ENCODE data around the gene MCTP2.

Gene MCTP2

GRCh38 chr15:94385441-94385840 is 154.1 kb downstream of the MCTP2 start:
- POLR2A ChIA-PET = no interaction called here
- CTCF ChIA-PET = no interaction called here
- no peak overlapping the region for H3K4me3 ChIP-seq (ENCODE audit: low read depth, low read length)
- no peak for DNase-seq (ENCODE audit: low read depth, low spot score)
- no peak for TF ChIP-seq CTCF (IDR thresholded peaks at IDR 0.05; ENCODE audit: insufficient read depth, low read length, missing control alignments)

- ChIA-PET CTCF (no interaction called here), POLR2A (no interaction called here)
- no peak for DNase-seq (ENCODE audit: low read depth, low spot score)
- no peak overlapping the region for H3K4me3 ChIP-seq (ENCODE audit: low read depth, low read length)
- no peak for TF ChIP-seq CTCF (IDR thresholded peaks at IDR 0.05; ENCODE audit: insufficient read depth, low read length, missing control alignments)
Measured at GRCh38 chr15:94386351-94386750, 155.0 kb downstream of the MCTP2 start.

- no peak for TF ChIP-seq CTCF (IDR thresholded peaks at IDR 0.05; ENCODE audit: insufficient read depth, low read length, missing control alignments)
- DNase-seq (ENCODE audit: low read depth, low spot score) = no peak
- no peak overlapping the region for H3K4me3 ChIP-seq (ENCODE audit: low read depth, low read length)
- ChIA-PET CTCF (no interaction called here), POLR2A (no interaction called here)
Measured at GRCh38 chr15:94387442-94387841, 156.1 kb downstream of the MCTP2 start.

GRCh38 chr15:94387849-94388441 is 156.6 kb downstream of the MCTP2 start:
- H3K4me3 ChIP-seq (ENCODE audit: low read depth, low read length) = no peak overlapping the region
- no peak for DNase-seq (ENCODE audit: low read depth, low spot score)
- ChIA-PET CTCF (no interaction called here), POLR2A (no interaction called here)
- no peak for TF ChIP-seq CTCF (IDR thresholded peaks at IDR 0.05; ENCODE audit: insufficient read depth, low read length, missing control alignments)

- POLR2A ChIA-PET = no interaction called here
- DNase-seq (ENCODE audit: low read depth, low spot score) = peak; percentile 9
- no peak overlapping the region for H3K4me3 ChIP-seq (ENCODE audit: low read depth, low read length)
- TF ChIP-seq CTCF (IDR thresholded peaks at IDR 0.05; ENCODE audit: insufficient read depth, low read length, missing control alignments) = no peak
- CTCF ChIA-PET = interaction anchor here (1.4 kb wide), 1 partner anchor 231 kb away, joined by 6 read pairs; no protein-coding TSS in a partner anchor
Measured at GRCh38 chr15:94395640-94396039, 164.3 kb downstream of the MCTP2 start.

- H3K4me3 ChIP-seq (ENCODE audit: low read depth, low read length) = no peak overlapping the region
- POLR2A ChIA-PET = no interaction called here
- no peak for DNase-seq (ENCODE audit: low read depth, low spot score)
- TF ChIP-seq CTCF (IDR thresholded peaks at IDR 0.05; ENCODE audit: insufficient read depth, low read length, missing control alignments) = no peak
- CTCF ChIA-PET = no interaction called here
Measured at GRCh38 chr15:94397337-94397736, 166.0 kb downstream of the MCTP2 start.

Measured in AG04449 (cell line).